ENCODE data around the gene CECR2. TPM values are rescaled to one million over a fixed set of nuclear protein-coding genes. Genes with fewer than 3 reads are reported as not detected.
"Not testable (repeated sequence)": the region's sequence is repeated elsewhere in the genome, so short reads cannot be mapped to it uniquely, and the experiment has no call there.

Gene CECR2
- total RNA-seq, 3 donors from 2014 or later, result 0.32 to 0.66 (median 0.44) TPM

GRCh38 chr22:17552737-17553136 lies 183.5 kb downstream of the CECR2 start:
- Histone ChIP-seq H3K27ac (no peak overlapping the region), H3K4me1 (no peaks in the 10 kb centered on the region), H3K9me3 (no peaks in the 10 kb centered on the region), H3K4me3 (no peak overlapping the region), H3K36me3 (no peaks in the 10 kb centered on the region), H3K27me3 (no peaks in the 10 kb centered on the region)
- DNase-seq (ENCODE audit: low spot score in 2 of 2), result no peak
- intact Hi-C loops (cut with DNase I; ENCODE audit: low total_unique reads), result no loop called here
- no peak for TF ChIP-seq CTCF (IDR thresholded peaks at IDR 0.05)
- TF ChIP-seq POLR2A (IDR thresholded peaks at IDR 0.05), result no peak
- no peak for TF ChIP-seq POLR2AphosphoS5 (IDR thresholded peaks at IDR 0.05)

GRCh38 chr22:17554814-17555213 lies 185.6 kb downstream of the CECR2 start:
- Histone ChIP-seq H3K4me3 (no peak overlapping the region), H3K27me3 (no peaks in the 10 kb centered on the region), H3K27ac (no peak overlapping the region), H3K4me1 (no peaks in the 10 kb centered on the region), H3K36me3 (no peaks in the 10 kb centered on the region), H3K9me3 (no peaks in the 10 kb centered on the region)
- intact Hi-C loops (cut with DNase I; ENCODE audit: low total_unique reads), result loop anchor here (5.0 kb wide), 1 partner anchor 467 kb away; the partner anchor contains the start of gene MICAL3
- DNase-seq (ENCODE audit: low spot score in 2 of 2), result no peak
- no peak for TF ChIP-seq CTCF (IDR thresholded peaks at IDR 0.05)
- no peak for TF ChIP-seq POLR2AphosphoS5 (IDR thresholded peaks at IDR 0.05)
- TF ChIP-seq POLR2A (IDR thresholded peaks at IDR 0.05), result no peak

GRCh38 chr22:17559188-17559587 lies 189.9 kb downstream of the CECR2 start:
- intact Hi-C loops (cut with DNase I; ENCODE audit: low total_unique reads), result loop anchor here (5.0 kb wide), 1 partner anchor 463 kb away; the partner anchor contains the start of gene MICAL3
- no peak overlapping the region for H3K27ac ChIP-seq

GRCh38 chr22:17562906-17563870 lies 193.9 kb downstream of the CECR2 start, which contains the start of gene SLC25A18:
Gene SLC25A18 (plus strand): TSS chr22:17563498. CDS start chr22:17579945, 16,447 bp downstream.
- TF ChIP-seq CTCF (IDR thresholded peaks at IDR 0.05) (peak in 1 of 3 donors; percentile 11), POLR2A (IDR thresholded peaks at IDR 0.05) (no peak), POLR2AphosphoS5 (IDR thresholded peaks at IDR 0.05) (peak; percentile 42 to 54 (median 48))
- H3K4me1 ChIP-seq, result no peaks in the 10 kb centered on the region
- DNase-seq (ENCODE audit: low spot score in 2 of 2), result no peak
- H3K27ac ChIP-seq, result peak within 1 kb of the TSS; percentile 68 to 81
- no peaks in the 10 kb centered on the region for H3K36me3 ChIP-seq
- H3K9me3 ChIP-seq, result no peaks in the 10 kb centered on the region
- no peaks in the 10 kb centered on the region for H3K27me3 ChIP-seq
- peak within 1 kb of the TSS; percentile 13 to 27 (median 21) for H3K4me3 ChIP-seq
- intact Hi-C loops (cut with DNase I; ENCODE audit: low total_unique reads), result no loop called here

More at GRCh38 chr22:17559188-17559587, 189.9 kb downstream of the CECR2 start:
- H3K4me3 ChIP-seq, result no peak overlapping the region
- H3K4me1 ChIP-seq, result no peaks in the 10 kb centered on the region
- no peaks in the 10 kb centered on the region for H3K36me3 ChIP-seq
- DNase-seq (ENCODE audit: low spot score in 2 of 2), result no peak
- no peaks in the 10 kb centered on the region for H3K27me3 ChIP-seq
- TF ChIP-seq CTCF (IDR thresholded peaks at IDR 0.05), result no peak
- TF ChIP-seq POLR2AphosphoS5 (IDR thresholded peaks at IDR 0.05), result no peak
- TF ChIP-seq POLR2A (IDR thresholded peaks at IDR 0.05), result no peak
- no peaks in the 10 kb centered on the region for H3K9me3 ChIP-seq

- intact Hi-C loops (cut with DNase I; ENCODE audit: low total_unique reads), result no loop called here
- TF ChIP-seq CTCF (IDR thresholded peaks at IDR 0.05) (no peak), POLR2AphosphoS5 (IDR thresholded peaks at IDR 0.05) (peak in 2 of 3 donors; percentile 29 to 47)
- no peaks in the 10 kb centered on the region for H3K27me3 ChIP-seq
- no peak for DNase-seq (ENCODE audit: low spot score in 2 of 2)
- H3K9me3 ChIP-seq, result no peaks in the 10 kb centered on the region
- no peaks in the 10 kb centered on the region for H3K36me3 ChIP-seq
- H3K4me1 ChIP-seq, result no peaks in the 10 kb centered on the region
- peak overlapping the region; percentile 38 to 81 for H3K27ac ChIP-seq
- H3K4me3 ChIP-seq, result peak overlapping the region; percentile 13 to 27 (median 21)
These were observed 194.7 kb downstream of the CECR2 start for GRCh38 chr22:17563936-17564391.

- intact Hi-C loops (cut with DNase I; ENCODE audit: low total_unique reads); H3K4me1 ChIP-seq; H3K27me3 ChIP-seq; H3K4me3 ChIP-seq; DNase-seq (ENCODE audit: low spot score in 2 of 2); H3K36me3 ChIP-seq; H3K9me3 ChIP-seq: not testable (repeated sequence)
- H3K27ac ChIP-seq, result peak overlapping the region in 1 of 2 donors; percentile 25
These were observed 196.9 kb downstream of the CECR2 start for GRCh38 chr22:17566016-17566687.

Measured in breast epithelium (tissue), 4 donors.